ENCODE data around the gene ABHD16B. TPM values are rescaled to one million over a fixed set of nuclear protein-coding genes. Genes with fewer than 3 reads are reported as not detected.
A peak's percentile ranks its signal among the peaks of the same experiment; 100 is the strongest.

ABHD16B gene
- total and polyA plus RNA-seq, 2 of the 13 experiments (the other 11 are each of a cell fraction or from before 2014, with no cell fraction given): not detected

DNA sequence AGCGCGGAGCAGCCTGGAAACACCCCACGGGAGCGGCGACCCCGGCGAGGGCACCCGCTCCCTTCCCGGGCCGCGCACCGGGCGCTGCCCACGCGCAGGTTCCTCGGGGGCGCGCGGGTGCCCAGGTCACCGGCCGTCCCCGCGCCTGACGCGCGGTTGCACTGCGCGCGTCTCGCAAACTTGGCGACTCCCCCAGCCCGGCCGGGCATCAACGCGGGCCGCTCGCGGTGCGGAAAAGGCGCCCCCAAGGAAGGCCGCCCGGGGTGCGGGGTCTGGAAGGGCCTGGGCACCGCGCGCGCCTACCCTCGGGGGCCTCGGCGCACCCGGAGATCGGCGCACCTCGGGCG lies 29.7 kb upstream of the ABHD16B start (continued):
- TF ChIP-seq ZNF891 (CRISPR knock-in tag; IDR thresholded peaks at IDR 0.05) (no peak), CREB1 (IDR thresholded peaks at IDR 0.05) (no peak), CREB1 (CRISPR knock-in tag; IDR thresholded peaks at IDR 0.05) (no peak), ZEB1 (IDR thresholded peaks at IDR 0.05; ENCODE audit: insufficient replicate concordance, low read depth) (no peak), SP1 (IDR thresholded peaks at IDR 0.05) (no peak), SP1 (CRISPR knock-in tag; IDR thresholded peaks at IDR 0.05) (no peak; the same call in 1 of the 2 replicates), U2AF2 (IDR thresholded peaks at IDR 0.05; ENCODE audit: low read depth, low read length) (no peak), ZNF674 (CRISPR knock-in tag; IDR thresholded peaks at IDR 0.05; ENCODE audit: low read depth) (0 out of 2 replicates have a peak, but pooled peaks have one; percentile 59), GTF3A (CRISPR knock-in tag; conservative IDR thresholded peaks at IDR 0.05) (no peak), PHF21A (CRISPR knock-in tag; IDR thresholded peaks at IDR 0.05) (no peak), RBAK (CRISPR knock-in tag; IDR thresholded peaks at IDR 0.05) (no peak), HNRNPL (IDR thresholded peaks at IDR 0.05; ENCODE audit: low read depth, low read length) (no peak), ZNF614 (CRISPR knock-in tag; IDR thresholded peaks at IDR 0.05; ENCODE audit: borderline replicate concordance) (0 out of 2 replicates have a peak, but pooled peaks have one; percentile 13), POLR2G (IDR thresholded peaks at IDR 0.05; ENCODE audit: low read depth, low read length) (no peak)
- TF ChIP-seq, protein P1, sequence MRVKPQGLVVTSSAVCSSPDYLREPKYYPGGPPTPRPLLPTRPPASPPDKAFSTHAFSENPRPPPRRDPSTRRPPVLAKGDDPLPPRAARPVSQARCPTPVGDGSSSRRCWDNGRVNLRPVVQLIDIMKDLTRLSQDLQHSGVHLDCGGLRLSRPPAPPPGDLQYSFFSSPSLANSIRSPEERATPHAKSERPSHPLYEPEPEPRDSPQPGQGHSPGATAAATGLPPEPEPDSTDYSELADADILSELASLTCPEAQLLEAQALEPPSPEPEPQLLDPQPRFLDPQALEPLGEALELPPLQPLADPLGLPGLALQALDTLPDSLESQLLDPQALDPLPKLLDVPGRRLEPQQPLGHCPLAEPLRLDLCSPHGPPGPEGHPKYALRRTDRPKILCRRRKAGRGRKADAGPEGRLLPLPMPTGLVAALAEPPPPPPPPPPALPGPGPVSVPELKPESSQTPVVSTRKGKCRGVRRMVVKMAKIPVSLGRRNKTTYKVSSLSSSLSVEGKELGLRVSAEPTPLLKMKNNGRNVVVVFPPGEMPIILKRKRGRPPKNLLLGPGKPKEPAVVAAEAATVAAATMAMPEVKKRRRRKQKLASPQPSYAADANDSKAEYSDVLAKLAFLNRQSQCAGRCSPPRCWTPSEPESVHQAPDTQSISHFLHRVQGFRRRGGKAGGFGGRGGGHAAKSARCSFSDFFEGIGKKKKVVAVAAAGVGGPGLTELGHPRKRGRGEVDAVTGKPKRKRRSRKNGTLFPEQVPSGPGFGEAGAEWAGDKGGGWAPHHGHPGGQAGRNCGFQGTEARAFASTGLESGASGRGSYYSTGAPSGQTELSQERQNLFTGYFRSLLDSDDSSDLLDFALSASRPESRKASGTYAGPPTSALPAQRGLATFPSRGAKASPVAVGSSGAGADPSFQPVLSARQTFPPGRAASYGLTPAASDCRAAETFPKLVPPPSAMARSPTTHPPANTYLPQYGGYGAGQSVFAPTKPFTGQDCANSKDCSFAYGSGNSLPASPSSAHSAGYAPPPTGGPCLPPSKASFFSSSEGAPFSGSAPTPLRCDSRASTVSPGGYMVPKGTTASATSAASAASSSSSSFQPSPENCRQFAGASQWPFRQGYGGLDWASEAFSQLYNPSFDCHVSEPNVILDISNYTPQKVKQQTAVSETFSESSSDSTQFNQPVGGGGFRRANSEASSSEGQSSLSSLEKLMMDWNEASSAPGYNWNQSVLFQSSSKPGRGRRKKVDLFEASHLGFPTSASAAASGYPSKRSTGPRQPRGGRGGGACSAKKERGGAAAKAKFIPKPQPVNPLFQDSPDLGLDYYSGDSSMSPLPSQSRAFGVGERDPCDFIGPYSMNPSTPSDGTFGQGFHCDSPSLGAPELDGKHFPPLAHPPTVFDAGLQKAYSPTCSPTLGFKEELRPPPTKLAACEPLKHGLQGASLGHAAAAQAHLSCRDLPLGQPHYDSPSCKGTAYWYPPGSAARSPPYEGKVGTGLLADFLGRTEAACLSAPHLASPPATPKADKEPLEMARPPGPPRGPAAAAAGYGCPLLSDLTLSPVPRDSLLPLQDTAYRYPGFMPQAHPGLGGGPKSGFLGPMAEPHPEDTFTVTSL (CRISPR knock-in tag; IDR thresholded peaks at IDR 0.05; ENCODE audit: borderline replicate concordance): peak; percentile 38; the same call in 1 of the 2 replicates
- TF ChIP-seq, protein P2, sequence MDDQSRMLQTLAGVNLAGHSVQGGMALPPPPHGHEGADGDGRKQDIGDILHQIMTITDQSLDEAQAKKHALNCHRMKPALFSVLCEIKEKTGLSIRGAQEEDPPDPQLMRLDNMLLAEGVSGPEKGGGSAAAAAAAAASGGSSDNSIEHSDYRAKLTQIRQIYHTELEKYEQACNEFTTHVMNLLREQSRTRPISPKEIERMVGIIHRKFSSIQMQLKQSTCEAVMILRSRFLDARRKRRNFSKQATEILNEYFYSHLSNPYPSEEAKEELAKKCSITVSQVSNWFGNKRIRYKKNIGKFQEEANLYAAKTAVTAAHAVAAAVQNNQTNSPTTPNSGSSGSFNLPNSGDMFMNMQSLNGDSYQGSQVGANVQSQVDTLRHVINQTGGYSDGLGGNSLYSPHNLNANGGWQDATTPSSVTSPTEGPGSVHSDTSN (CRISPR knock-in tag; IDR thresholded peaks at IDR 0.05; ENCODE audit: borderline replicate concordance): no peak
- TF ChIP-seq, protein P3, sequence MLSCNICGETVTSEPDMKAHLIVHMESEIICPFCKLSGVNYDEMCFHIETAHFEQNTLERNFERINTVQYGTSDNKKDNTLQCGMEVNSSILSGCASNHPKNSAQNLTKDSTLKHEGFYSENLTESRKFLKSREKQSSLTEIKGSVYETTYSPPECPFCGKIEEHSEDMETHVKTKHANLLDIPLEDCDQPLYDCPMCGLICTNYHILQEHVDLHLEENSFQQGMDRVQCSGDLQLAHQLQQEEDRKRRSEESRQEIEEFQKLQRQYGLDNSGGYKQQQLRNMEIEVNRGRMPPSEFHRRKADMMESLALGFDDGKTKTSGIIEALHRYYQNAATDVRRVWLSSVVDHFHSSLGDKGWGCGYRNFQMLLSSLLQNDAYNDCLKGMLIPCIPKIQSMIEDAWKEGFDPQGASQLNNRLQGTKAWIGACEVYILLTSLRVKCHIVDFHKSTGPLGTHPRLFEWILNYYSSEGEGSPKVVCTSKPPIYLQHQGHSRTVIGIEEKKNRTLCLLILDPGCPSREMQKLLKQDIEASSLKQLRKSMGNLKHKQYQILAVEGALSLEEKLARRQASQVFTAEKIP (CRISPR knock-in tag; IDR thresholded peaks at IDR 0.05; ENCODE audit: borderline replicate concordance): 0 out of 2 replicates have a peak, but pooled peaks have one; percentile 46
- TF ChIP-seq, protein P4, sequence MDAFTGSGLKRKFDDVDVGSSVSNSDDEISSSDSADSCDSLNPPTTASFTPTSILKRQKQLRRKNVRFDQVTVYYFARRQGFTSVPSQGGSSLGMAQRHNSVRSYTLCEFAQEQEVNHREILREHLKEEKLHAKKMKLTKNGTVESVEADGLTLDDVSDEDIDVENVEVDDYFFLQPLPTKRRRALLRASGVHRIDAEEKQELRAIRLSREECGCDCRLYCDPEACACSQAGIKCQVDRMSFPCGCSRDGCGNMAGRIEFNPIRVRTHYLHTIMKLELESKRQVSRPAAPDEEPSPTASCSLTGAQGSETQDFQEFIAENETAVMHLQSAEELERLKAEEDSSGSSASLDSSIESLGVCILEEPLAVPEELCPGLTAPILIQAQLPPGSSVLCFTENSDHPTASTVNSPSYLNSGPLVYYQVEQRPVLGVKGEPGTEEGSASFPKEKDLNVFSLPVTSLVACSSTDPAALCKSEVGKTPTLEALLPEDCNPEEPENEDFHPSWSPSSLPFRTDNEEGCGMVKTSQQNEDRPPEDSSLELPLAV (CRISPR knock-in tag; conservative IDR thresholded peaks at IDR 0.05; ENCODE audit: low read depth): no peak

Data from HepG2 (cell line).